Stimulated activated CD4-positive, alpha-beta T cell treated with anti-CD3 and anti-CD28 coated beads, Interleukin-15, amount 100 ng/mL, for 48 hours (primary cell): ENCODE results near the gene TMTC2.

Experiments used
- DNase-seq, 2 donors: peaks; one replicate each; pipeline ENCODE4 v3.0.0-alpha.2; 2020; ENCODE audit warnings: low read depth in 2 of 2

TMTC2 gene

DNA sequence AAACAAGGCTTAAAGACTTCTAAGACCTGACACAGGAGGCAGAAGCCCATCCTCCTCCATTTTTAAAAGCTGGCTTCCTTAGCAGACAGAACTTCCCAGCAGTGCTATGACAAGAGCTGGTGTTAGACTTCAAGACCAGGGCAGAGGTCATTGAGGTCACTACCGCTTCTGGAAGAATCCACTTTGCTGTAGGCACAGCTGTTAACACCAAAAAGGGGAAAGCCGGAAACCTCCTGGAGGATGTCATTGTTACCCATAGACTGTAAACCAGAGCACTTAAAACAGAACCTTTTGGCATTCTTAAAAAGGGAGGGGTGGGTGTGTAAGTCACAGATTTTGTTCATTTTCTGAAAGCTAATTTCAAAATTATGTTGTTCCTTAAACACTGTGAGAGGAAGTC, 445.7 kb downstream of the TMTC2 start:
- DNase-seq: no peak

DNA sequence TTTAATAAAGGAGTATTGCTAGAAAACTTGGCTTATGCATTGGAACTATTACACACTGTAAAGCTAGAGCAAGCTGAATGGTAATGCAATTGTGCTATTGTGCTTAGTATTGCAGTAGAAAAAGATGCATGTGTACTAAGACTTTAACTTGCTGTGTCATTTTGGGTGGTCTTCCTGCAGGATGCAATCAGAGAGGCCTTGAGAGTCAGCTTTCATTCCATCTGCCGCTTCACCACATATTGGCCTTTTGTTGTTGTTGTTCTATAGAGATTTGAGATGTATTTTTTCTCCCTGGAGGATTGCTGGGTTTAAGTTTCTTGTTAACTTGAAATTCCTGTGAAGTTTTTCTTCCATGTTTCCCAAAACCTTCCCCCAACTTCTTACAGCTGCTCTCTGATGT, 449.7 kb downstream of the TMTC2 start:
- DNase-seq: no peak

DNA sequence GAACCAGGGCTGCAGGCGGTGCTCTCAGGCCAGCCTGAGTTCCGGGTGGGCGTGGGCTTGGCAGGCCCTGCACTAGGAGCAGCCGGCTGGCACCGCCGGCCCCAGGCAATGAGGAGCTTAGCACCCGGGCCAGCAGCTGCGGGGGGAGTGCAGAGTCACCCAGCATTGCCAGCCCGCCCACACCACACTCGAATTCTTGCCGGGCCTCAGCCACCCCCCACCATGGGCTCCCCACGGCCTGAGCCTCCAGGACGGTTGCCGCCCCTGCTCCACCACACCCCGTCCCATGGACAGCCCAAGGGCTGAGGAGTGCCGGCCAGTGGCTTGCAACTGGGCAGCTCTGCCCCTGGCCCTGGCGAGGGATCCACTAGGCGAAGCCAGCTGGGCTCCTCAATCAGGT, 453.4 kb downstream of the TMTC2 start:
- DNase-seq: no peak

DNA sequence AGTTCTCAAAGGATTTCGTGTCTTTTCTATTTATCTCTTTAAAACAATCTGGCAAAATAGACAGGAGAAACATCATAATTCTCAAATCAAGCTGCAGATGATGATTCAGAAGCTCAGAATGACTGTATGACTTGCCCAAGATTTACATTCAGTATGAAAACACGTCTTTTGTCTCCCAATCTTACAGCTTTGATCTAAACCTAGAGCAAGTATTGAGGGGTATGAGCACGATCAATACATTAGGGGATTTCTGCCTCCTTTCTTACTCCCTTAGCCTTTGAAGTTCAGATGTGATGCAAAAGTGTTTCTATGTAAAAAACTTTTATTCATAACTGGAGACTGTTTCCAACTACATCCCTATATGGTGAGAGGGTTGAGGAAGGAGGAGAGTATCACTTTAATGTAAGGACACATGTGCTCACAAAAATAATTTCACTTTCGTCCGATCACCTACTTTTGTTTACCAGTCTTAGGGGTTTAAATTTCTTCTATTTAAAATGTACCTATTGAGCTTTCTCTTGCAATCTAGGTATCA, 454.8 kb downstream of the TMTC2 start:
- no peak for DNase-seq

DNA sequence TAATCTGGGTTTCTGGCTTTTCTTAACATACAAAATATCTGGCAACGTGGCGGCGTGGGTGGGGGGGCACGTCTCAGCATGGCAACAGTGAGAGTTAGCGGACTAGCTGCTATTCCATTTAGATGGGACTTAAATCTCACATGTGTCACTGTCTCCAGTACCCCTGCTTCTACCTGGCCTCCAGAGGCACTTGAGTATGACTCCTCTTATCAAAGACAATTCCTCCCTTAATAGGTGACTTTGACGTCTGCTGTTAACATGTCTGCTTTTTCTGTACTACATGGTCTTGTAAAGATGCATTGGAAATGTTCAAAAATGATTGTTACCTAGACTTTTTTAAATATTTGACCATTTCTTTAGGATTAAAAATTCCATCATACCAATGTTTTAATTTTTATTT, 456.2 kb downstream of the TMTC2 start:
- no peak for DNase-seq

DNA sequence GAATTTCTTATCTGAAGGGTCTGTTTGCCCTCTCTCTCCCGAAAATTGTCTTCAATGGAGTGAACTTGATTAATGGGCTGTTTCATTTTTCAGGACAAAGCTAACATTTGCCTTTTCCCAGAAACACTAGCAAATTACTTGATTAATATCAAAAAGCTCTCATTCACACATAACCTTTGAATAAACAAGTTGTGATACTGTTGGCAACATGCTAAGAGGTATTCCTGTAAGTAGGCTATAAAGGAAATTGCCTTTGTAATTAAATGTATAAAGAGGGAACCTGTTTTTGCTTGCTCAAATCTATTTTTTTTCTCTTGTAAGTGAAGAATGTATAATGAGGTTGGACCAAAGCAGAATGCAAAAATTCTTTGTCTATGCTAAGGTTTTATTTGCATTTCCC, 457.2 kb downstream of the TMTC2 start:
- DNase-seq: no peak

DNA sequence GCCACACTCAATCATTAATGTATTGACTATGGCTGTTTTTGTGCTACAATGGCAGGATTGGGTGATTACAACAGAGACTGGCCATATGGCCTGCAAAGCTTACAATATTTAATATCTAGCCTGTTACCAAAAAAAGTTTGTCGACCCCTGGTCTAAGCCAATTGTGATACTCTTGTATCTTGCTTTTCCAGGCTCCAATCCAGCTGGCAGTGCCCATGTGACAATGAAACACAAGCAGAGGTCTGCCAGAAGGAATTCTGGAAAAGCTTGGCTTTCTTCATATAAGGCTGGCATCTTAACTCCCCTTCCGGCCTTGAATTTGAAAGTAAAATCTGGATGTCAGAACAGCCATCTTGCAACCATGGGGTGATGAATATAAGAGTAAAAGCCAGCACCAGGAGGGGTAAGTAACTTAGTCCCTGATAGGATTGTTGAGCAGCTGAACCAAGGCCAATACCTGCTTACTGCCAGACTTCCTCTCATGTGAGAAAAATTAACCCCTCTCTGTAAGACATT, 458.7 kb downstream of the TMTC2 start:
- DNase-seq: no peak

DNA sequence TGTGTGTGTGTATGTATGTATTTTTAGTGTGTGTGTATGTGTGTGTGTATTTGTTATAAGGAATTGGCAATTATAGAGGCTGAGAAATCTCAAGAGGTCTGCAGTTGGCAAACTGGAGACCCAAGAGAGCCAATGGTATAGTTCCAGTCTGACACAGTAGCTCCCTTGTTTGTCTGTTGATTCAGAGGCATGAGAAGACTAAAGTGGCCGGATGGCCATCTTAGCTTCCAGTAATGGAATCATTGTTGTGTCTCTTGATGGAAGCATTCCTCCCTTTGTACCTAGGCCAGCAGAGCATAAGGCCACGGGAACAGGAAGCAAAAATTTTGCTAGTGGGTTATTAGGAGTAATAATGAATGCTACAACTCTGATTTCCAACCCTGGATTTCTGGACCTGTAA, 460.6 kb downstream of the TMTC2 start:
- DNase-seq: no peak

DNA sequence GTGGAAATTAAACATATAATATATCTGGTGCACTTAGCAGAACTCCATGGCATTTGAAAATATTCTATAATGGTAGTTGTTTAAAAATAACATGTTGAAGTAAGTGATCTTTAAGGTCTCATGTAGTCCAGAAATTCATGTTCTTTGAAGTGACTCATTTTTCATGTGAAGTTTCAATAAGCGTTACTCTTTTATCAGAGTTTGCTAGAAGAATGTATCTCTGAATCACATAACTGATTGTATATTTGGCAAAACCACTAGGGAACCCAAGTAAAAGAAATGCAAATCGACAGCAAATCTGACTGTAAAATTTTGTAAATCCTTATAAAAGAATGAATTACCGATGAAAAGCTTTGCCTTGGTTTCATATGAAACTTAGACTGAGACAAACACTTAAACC, 463.3 kb downstream of the TMTC2 start:
- DNase-seq: no peak

DNA sequence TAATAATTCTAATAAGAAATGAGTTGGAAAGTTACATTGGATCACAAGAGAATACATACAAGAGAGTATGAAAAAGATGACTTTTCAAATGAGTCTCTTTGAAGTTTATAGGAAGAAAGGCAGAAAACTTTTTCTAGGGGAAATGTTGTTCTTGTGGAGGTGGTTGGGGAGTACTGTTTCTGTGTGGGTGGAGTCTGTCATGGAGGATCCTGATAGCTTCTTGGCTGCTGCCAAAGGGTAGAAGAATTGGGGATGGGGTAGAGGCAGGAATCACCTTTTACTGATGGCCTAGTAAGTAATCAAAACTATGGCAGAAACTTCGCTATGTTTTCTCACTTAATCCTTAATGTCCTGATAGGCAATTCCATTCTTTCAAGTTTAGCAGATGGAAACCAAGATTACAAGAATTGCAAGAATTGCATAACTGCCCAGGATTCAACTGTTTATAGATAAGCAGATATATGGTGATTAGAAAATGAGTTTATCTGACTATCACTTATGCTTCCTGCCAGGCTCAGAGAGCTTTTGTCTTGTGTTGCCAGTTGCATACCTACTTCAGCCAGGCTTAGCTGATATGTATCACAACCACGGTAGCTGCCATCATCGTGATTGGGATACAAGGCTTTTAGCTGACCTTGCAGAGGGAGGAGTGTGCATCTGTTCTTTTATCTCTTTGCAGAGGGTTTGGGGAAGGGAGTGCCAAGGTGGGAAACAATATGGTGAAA, 463.9 kb downstream of the TMTC2 start:
- no peak for DNase-seq

DNA sequence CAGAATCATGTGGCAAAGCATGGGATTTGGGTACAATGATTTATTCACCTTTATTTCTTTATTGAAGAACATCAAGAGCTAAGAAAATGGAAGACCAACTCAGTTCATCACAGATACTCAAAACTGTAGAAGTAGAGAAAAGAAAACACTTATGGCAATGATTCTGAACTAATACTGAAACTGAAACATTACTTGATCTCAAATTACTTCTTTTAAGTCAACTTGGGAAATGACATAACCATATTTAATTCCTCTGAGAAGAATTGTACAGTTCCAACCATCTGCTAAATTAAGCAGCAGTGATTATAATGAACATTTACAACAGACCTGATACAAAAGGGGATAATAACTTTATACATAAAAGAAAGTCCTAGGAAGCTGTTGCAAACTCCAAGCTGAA, 466.5 kb downstream of the TMTC2 start:
- no peak for DNase-seq

DNA sequence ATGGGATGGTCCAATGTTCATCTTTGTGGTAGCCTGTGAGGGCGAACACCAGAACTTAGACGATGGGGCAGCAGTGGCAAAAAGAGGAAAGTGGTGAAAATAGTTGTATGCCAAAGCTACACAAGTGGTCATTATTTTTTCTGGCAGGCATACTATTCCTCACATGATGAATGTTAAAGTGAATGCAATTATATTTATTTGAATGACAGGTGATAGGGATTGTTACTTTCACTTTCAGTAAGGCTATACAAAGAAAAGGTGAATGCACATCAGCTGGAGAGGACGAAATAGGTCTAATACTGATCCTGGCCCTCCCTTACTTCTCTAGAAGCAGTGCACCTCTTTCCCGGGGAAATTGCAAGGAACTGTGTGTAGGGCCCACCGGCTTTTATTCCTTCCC, 470.1 kb downstream of the TMTC2 start:
- DNase-seq: no peak

DNA sequence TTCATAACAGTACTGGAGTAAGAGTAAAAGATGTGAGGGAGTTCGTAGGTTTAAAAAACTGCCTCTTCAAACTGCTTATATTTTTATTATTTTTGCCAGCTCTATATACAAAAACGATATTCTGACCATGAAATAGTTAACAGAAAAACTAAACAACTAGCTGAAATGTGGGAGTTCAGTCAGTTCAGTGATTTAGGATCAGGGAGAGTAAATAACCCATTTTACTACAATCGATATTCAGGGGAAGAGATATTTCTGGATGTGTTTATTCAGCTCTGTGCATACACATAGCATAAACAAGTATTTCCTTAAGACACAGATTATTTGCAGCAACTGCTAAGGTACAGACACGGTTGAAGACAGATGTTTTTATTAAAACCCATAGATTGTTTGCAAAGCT, 470.9 kb downstream of the TMTC2 start:
- DNase-seq: no peak

DNA sequence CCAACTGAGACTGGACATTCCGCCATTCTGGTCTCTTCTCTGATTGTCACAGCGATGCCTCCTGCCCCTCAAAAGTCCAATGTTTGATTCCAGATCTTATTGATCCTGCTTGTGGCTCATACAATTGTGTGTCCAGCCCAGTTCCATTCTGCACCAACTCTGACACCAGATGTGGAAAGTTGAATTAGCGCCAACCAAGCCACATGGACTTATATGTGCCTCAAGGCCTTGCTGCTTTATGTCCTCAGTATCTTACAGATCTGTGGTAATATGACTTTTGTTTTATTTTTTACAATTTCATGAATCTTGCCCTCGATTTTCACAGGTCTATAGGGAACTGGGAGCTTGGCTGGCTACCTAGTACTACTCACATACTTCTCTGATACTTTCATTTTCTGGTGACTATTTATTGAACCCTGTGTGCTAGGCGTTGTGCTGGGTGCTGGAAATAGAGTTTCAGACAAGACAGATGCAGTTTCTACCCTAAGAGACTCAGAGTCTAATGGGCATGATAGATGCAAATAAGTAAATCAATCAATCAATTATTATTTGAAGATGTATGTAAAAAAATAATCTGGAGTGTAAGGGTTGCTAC, 472.0 kb downstream of the TMTC2 start:
- DNase-seq: no peak

DNA sequence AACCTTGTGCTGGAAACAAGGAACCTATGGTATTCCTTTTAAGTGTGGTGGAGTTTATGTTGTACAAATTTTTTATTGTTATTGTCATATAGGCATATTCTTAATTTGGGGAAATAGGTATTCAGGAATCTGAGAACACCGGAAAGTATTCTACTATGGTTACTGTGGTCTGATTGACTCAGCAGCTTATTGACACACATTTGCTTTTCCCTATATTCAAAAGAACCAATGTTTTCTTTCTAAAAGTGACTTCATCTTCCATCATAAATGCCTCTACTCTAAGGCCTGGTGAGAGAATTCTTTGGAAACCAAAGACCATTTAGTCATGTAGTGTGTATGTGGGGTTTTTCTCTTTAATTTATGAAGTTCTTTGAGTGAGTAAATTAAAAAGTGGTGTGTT, 474.8 kb downstream of the TMTC2 start:
- no peak for DNase-seq

DNA sequence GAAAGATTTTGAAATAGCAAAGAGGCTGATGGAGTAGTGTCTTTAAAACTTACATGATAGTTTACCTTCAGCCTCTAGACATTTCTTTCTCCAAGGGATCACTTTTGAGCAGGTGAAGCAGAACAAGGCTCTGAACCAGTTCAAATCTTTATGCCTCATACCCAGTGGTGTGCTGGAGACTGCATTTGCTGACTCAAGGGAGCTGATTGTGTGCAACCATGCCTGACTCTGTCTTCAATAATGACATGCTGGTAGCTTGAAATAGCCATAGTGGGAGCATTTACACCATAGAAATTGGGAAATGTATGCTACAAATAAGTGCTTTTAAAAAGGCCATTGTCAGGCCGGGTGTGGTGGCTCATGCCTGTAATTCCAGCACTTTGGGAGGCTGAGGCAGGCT, 482.0 kb downstream of the TMTC2 start:
- no peak for DNase-seq

DNA sequence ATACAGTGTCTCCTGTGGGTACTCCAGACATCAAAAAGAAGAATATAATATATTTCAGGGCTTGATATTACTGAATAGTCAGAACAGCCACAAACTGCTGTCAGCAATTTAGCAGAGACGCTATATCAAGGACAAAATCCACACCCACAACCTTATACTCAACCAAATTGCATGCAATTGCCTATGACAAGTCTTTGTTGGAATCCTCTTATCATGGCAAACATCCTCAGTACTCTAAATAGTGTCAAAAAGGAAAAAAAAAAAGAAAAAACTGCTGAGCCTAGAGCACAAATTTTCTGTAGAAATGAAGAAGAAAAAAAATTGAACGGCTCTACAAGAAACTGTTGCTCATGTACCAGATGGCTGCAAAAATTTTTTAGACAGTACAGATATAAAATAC, 485.7 kb downstream of the TMTC2 start:
- no peak for DNase-seq

DNA sequence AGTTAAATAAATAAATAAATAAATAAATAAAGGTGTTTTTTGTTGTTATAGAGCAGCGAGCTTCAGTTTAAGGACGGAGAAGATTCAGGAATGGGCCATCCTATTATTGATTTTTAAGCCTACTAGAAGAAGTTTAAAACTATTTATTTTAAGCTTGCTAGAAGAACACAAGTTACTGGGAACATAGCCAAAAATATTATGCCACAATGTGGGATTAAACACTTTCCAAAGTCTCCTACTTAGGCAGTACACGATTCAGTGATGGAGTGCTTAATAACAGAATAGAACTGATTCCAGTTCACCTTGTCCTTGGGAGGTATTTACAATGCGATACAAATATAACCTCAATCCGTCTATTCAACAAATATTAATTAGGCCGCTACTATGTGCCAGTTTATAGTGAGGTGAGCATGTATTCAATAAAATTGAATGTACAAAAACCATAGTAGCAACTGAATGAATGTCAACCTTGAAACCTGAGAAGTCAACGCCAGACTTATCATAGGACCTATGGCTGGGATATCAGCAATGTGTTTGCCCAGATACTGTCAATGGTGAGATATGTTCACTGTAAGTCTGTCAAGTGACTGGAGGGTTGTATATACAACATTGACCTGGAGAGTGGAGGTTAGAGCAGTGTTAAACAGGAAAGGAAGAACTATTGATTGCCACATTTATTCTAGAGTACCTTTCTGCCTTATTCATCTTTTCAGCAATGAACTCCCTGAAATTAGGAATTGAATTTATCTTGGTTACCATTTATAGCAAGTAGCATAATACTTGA, 486.4 kb downstream of the TMTC2 start:
- no peak for DNase-seq

DNA sequence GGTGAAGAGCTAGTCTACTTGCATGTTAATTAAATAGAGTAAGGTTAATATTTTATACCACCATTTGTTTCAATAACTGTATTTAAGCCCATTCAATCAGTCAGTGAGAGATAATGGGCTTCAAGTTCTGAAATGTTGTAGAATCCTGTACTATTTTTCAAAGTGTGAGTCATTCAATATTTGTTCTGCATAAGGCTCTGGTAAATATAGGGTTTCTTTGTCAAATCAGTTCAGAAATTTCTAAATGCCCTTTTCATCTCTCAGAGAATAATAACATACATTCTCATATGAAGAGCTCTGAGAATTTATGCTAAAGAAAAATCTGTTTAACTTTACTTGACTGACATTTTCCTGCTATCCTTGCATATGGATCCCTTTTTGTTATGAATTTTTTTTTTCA, 493.3 kb downstream of the TMTC2 start:
- DNase-seq: no peak

DNA sequence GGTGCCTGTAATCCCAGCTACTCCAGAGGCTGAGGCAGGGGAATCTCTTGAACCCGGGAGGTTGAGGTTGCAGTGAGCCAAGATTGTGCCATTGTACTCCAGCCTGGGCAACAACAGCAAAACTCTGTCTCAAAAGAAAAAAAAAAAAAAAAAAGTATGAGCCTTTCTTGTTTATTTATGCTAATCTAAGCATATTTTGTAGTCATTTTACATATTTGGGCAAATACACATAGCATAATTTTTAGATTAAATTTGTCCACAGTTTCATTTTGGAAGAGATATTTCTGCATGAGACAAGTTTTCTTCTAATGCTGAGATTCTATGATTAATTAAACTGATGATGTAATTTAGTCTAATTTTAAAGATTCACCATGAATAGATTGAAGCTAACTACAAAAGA, 494.4 kb downstream of the TMTC2 start:
- no peak for DNase-seq

DNA sequence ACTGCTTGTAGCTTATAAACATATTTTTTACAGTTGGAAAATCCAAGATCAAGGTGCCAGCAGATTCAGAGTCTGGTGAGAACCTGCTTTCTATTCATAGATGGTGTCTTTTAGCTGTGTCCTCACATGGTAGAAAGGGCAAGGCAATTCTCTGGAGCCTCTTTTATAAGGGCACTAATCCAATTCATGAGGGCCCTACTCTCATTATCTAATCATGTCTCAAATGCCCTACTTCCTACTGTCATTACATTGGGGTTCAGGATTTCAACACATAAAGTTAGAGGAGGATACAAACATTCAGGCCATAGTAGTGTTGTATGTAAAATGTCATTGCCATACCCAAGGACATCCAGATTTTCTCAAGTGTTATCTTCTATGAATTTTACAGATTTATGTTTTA, 496.4 kb downstream of the TMTC2 start:
- DNase-seq: no peak
